Neural cell (in vitro differentiated cells): Measurements from ENCODE around the gene PIP4K2C. TPM values are rescaled to one million over a fixed set of nuclear protein-coding genes. Genes with fewer than 3 reads are reported as not detected.
A peak's percentile ranks its signal among the peaks of the same experiment; 100 is the strongest.

Source experiments
- H2AFZ ChIP-seq: fragments of 200-600, 300-800 bp; sonication (generic), shearing (Covaris generic); 2 replicates; pipeline ENCODE4 v1.6.0; 2014; ENCODE audit warnings: low read depth, mild to moderate bottlenecking, antibody characterized with exemption, low read length, moderate library complexity
- H3F3A ChIP-seq: fragments of 200-600 bp; shearing (Covaris generic); 2 replicates; pipeline ENCODE4 v1.6.1; 2016; ENCODE audit warnings: mild to moderate bottlenecking, moderate library complexity, mixed read lengths, antibody characterized with exemption, low read length; ENCODE audit not compliant: insufficient read depth, poor library complexity, severe bottlenecking
- H3K27ac ChIP-seq: fragments of 200-600, 300-800 bp; sonication (generic), shearing (Covaris generic); 2 replicates; pipeline ENCODE4 v1.5.1; 2014; ENCODE audit warnings: mild to moderate bottlenecking, low read length, moderate library complexity
- H3K27me3 ChIP-seq: fragments of 300-800, 200-600 bp; sonication (generic), shearing (Covaris generic); 2 replicates; pipeline ENCODE4 v1.6.0; 2014; ENCODE audit warnings: mild to moderate bottlenecking, low read depth, low read length, moderate library complexity; ENCODE audit not compliant: insufficient read depth
- H3K36me3 ChIP-seq: fragments of 300-800, 200-600 bp; sonication (generic), shearing (Covaris generic); 2 replicates; pipeline ENCODE4 v1.5.1; 2014; ENCODE audit warnings: mild to moderate bottlenecking, antibody characterized with exemption, low read length, moderate library complexity; ENCODE audit not compliant: insufficient read depth
- H3K4me2 ChIP-seq: fragments of 300-800, 200-600 bp; sonication (generic), shearing (Covaris generic); 2 replicates; pipeline ENCODE4 v1.6.0; 2014; ENCODE audit warnings: mild to moderate bottlenecking, low read length
- H3K4me3 ChIP-seq: fragments of 300-800, 200-600 bp; sonication (generic), shearing (Covaris generic); 2 replicates; pipeline ENCODE4 v1.5.1; 2014; ENCODE audit warnings: mild to moderate bottlenecking, low read length, moderate library complexity
- H3K79me2 ChIP-seq: fragments of 200-600 bp; shearing (Covaris generic); replicated peaks from 2 replicates; pipeline ENCODE4 v1.6.0; 2014; ENCODE audit warnings: mild to moderate bottlenecking, low read length, moderate library complexity; ENCODE audit not compliant: insufficient read depth
- H3K9ac ChIP-seq: fragments of 300-800, 200-600 bp; sonication (generic), shearing (Covaris generic); 2 replicates; pipeline ENCODE4 v1.6.1; 2016; ENCODE audit warnings: mild to moderate bottlenecking, low read length, mixed read lengths
- H3K9me2 ChIP-seq: fragments of 200-600 bp; shearing (Covaris generic); 2 replicates; pipeline ENCODE4 v1.6.1; 2016; ENCODE audit warnings: mild to moderate bottlenecking, low read length, mixed read lengths; ENCODE audit not compliant: insufficient read depth
- H3K9me3 ChIP-seq: fragments of 200-600, 300-800 bp; sonication (generic), shearing (Covaris generic); 2 replicates; pipeline ENCODE4 v1.6.1; 2016; ENCODE audit warnings: mild to moderate bottlenecking, mixed run types, low read length, moderate library complexity, mixed read lengths
- H4K20me1 ChIP-seq: fragments of 200-600 bp; shearing (Covaris generic); 2 replicates; pipeline ENCODE4 v1.6.1; 2016; ENCODE audit warnings: mild to moderate bottlenecking, mixed run types; ENCODE audit not compliant: insufficient read depth
- EP300 ChIP-seq: fragments of 450-650 bp; conservative IDR thresholded peaks from 2 replicates; pipeline ENCODE4 v1.6.1; 2014; ENCODE audit warnings: antibody characterized with exemption, mild to moderate bottlenecking, moderate library complexity; ENCODE audit not compliant: poor library complexity, severe bottlenecking
- EZH2 ChIP-seq: fragments of 200-600, 300-800 bp; shearing (Covaris generic), sonication (generic); IDR thresholded peaks from 2 replicates; pipeline ENCODE4 v1.6.1; 2014; ENCODE audit warnings: antibody characterized with exemption, low read length, borderline replicate concordance, mild to moderate bottlenecking; ENCODE audit not compliant: insufficient read depth, poor library complexity, severe bottlenecking
- MXI1 ChIP-seq: fragments of 450-650 bp; conservative IDR thresholded peaks from 2 replicates; pipeline ENCODE4 v1.6.1; 2014; ENCODE audit warnings: antibody characterized with exemption, mild to moderate bottlenecking; ENCODE audit not compliant: poor library complexity, severe bottlenecking
- POLR2AphosphoS5 ChIP-seq: IDR thresholded peaks from 2 replicates; pipeline ENCODE4 v1.6.1; 2012
- RAD21 ChIP-seq: fragments of 450-650 bp; conservative IDR thresholded peaks from 2 replicates; pipeline ENCODE4 v1.6.1; 2014; ENCODE audit warnings: antibody characterized with exemption, mild to moderate bottlenecking, moderate library complexity
- SMC3 ChIP-seq: fragments of 450-650 bp; conservative IDR thresholded peaks from 2 replicates; pipeline ENCODE4 v1.6.1; 2014; ENCODE audit warnings: antibody characterized with exemption, mild to moderate bottlenecking, moderate library complexity; ENCODE audit not compliant: poor library complexity
- TAF1 ChIP-seq: IDR thresholded peaks from 2 replicates; pipeline ENCODE4 v1.6.1; 2012; ENCODE audit warnings: low read depth
- polyA plus RNA-seq: library from polyadenylated mRNA; depleted of rRNA; stranded (reverse); fragments of >200 nt; gene quantifications from 2 replicates; pipeline ENCODE4 v1.2.3, GENCODE V29; 2014
- TF ChIP-seq, protein P1 (sequence below): fragments of 450-650 bp; IDR thresholded peaks from 2 replicates; pipeline ENCODE4 v1.5.1; 2014; ENCODE audit warnings: antibody characterized with exemption, mild to moderate bottlenecking, moderate library complexity; ENCODE audit not compliant: poor library complexity, severe bottlenecking
- TF ChIP-seq, protein P2 (sequence below): IDR thresholded peaks from 2 replicates; pipeline ENCODE4 v1.6.1; 2012; ENCODE audit warnings: borderline replicate concordance

PIP4K2C gene
- polyA plus RNA-seq, 1 donor from 2014 or later = 22.1 TPM

DNA sequence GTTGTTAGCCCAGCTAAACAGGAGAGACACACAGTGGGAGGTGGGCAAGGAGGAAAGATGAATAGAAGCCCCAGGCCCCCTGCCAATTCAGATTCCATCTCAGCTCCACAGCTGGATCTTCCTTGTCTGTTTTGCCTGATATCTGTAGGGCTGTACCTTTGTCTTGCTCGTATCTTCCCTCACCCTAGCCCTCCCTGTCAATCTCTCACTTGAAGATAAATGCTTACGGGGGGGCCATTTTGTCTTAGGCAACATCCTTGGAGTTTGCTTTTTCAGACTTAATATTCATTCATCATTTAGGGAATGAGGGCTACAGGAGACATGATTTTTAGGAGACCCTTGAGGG lies 38.7 kb upstream of the PIP4K2C start:
- H3K4me2 ChIP-seq = peak overlapping the region; percentile 90
- TF ChIP-seq RAD21 = no peak
- TF ChIP-seq EZH2 = no peak
- TF ChIP-seq, protein P1, sequence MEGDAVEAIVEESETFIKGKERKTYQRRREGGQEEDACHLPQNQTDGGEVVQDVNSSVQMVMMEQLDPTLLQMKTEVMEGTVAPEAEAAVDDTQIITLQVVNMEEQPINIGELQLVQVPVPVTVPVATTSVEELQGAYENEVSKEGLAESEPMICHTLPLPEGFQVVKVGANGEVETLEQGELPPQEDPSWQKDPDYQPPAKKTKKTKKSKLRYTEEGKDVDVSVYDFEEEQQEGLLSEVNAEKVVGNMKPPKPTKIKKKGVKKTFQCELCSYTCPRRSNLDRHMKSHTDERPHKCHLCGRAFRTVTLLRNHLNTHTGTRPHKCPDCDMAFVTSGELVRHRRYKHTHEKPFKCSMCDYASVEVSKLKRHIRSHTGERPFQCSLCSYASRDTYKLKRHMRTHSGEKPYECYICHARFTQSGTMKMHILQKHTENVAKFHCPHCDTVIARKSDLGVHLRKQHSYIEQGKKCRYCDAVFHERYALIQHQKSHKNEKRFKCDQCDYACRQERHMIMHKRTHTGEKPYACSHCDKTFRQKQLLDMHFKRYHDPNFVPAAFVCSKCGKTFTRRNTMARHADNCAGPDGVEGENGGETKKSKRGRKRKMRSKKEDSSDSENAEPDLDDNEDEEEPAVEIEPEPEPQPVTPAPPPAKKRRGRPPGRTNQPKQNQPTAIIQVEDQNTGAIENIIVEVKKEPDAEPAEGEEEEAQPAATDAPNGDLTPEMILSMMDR = no peak
- no peak for TF ChIP-seq SMC3
- TF ChIP-seq TAF1 = no peak
- TF ChIP-seq MXI1 = no peak
- TF ChIP-seq, protein P2, sequence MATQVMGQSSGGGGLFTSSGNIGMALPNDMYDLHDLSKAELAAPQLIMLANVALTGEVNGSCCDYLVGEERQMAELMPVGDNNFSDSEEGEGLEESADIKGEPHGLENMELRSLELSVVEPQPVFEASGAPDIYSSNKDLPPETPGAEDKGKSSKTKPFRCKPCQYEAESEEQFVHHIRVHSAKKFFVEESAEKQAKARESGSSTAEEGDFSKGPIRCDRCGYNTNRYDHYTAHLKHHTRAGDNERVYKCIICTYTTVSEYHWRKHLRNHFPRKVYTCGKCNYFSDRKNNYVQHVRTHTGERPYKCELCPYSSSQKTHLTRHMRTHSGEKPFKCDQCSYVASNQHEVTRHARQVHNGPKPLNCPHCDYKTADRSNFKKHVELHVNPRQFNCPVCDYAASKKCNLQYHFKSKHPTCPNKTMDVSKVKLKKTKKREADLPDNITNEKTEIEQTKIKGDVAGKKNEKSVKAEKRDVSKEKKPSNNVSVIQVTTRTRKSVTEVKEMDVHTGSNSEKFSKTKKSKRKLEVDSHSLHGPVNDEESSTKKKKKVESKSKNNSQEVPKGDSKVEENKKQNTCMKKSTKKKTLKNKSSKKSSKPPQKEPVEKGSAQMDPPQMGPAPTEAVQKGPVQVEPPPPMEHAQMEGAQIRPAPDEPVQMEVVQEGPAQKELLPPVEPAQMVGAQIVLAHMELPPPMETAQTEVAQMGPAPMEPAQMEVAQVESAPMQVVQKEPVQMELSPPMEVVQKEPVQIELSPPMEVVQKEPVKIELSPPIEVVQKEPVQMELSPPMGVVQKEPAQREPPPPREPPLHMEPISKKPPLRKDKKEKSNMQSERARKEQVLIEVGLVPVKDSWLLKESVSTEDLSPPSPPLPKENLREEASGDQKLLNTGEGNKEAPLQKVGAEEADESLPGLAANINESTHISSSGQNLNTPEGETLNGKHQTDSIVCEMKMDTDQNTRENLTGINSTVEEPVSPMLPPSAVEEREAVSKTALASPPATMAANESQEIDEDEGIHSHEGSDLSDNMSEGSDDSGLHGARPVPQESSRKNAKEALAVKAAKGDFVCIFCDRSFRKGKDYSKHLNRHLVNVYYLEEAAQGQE = no peak
- TF ChIP-seq EP300 = no peak
- no peak for TF ChIP-seq POLR2AphosphoS5
- H3K79me2 ChIP-seq = peaks cover 75% of the 10 kb centered on the region
- H3K9me3 ChIP-seq = no peaks in the 10 kb centered on the region
- H3K9me2 ChIP-seq = no peaks in the 10 kb centered on the region
- no peaks in the 10 kb centered on the region for H3K36me3 ChIP-seq
- no peak overlapping the region for H2AFZ ChIP-seq
- H3F3A ChIP-seq = peaks cover 7% of the 10 kb centered on the region
- no peaks in the 10 kb centered on the region for H3K27me3 ChIP-seq
- peak overlapping the region; percentile 91 for H3K27ac ChIP-seq
- H3K4me3 ChIP-seq = peak overlapping the region; percentile 79
- H4K20me1 ChIP-seq = peaks cover 5% of the 10 kb centered on the region
- peak overlapping the region; percentile 99 for H3K9ac ChIP-seq

DNA sequence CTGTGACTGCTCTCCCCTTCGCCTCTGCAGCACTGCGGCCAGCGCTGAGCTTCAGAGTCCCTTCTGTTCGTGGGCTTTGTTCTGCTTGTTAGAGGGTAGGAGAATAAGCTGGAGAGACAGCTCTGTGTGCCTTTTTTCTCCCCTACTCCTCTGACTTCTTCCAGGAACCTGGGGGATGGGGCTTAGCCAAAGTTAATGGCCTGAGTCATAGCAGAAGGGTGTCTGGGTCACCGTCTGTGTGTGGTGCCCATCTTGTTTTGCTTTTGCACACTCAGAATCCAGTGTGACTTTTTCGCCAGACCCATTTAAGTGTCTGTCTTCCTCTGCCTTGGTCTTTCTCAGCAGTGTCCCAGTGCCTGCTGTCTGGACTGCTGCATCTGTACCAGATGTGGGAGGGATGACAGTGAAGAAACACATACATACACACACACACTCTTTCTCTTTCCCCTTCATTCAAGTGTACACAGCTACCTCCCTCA lies 38.1 kb upstream of the PIP4K2C start:
- H3K27ac ChIP-seq = peak overlapping the region; percentile 91
- no peaks in the 10 kb centered on the region for H3K36me3 ChIP-seq
- peak overlapping the region; percentile 79 for H3K4me3 ChIP-seq
- no peak overlapping the region for H2AFZ ChIP-seq
- H3K9me3 ChIP-seq = no peaks in the 10 kb centered on the region
- H3K9ac ChIP-seq = peak overlapping the region; percentile 99
- peaks cover 77% of the 10 kb centered on the region for H3K79me2 ChIP-seq
- no peaks in the 10 kb centered on the region for H3K9me2 ChIP-seq
- no peaks in the 10 kb centered on the region for H3K27me3 ChIP-seq
- H3F3A ChIP-seq = peaks cover 7% of the 10 kb centered on the region
- H4K20me1 ChIP-seq = peaks cover 5% of the 10 kb centered on the region
- peak overlapping the region; percentile 90 for H3K4me2 ChIP-seq
- no peak for TF ChIP-seq TAF1
- TF ChIP-seq, protein P1 = no peak
- no peak for TF ChIP-seq EP300
- TF ChIP-seq POLR2AphosphoS5 = no peak
- no peak for TF ChIP-seq EZH2
- TF ChIP-seq, protein P2 = no peak
- TF ChIP-seq MXI1 = no peak
- TF ChIP-seq SMC3 = no peak
- no peak for TF ChIP-seq RAD21
